Measurements from ENCODE around the gene SLC2A10. TPM values are rescaled to one million over a fixed set of nuclear protein-coding genes. Genes with fewer than 3 reads are reported as not detected.

The SLC2A10 gene
- total RNA-seq, 4 donors from 2014 or later, result 3.9 to 14.9 (median 10.0) TPM

- DNase-seq (ENCODE audit: low spot score in 2 of 2), result no peak
- intact Hi-C loops (cut with DNase I; ENCODE audit: low total_unique reads), result no loop called here
- H3K4me3 ChIP-seq (ENCODE audit: low read depth, poor library complexity, severe bottlenecking), result no peak overlapping the region
- WGBS, 2 donors, result 81 to 83% methylated on average over 4 of the region's 4 CpGs
- TF ChIP-seq POLR2A (IDR thresholded peaks at IDR 0.05) (no peak), CTCF (IDR thresholded peaks at IDR 0.05) (no peak)
These were observed 18.3 kb upstream of the SLC2A10 start for GRCh38 chr20:46691196-46691595.

DNA sequence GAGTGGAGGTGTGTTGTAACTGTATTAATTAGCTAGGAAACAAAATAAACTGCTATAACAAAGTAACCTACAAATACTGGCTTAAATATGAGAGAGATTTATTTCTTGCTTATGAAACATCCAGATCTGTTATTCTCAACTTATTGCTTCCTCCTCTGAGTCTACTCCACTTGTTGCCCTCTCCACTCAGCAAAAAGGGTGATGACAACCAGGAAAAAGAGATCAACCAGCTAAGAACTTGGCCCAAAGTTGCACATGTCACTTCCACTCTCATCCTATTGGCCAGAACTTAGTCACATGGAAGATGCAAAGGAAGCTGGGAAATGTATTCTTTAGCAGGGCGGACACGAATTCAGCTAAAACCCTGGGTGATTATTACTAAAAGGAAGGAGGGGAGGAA, 15.0 kb upstream of the SLC2A10 start:
- no peak overlapping the region for H3K4me3 ChIP-seq (ENCODE audit: low read depth, poor library complexity, severe bottlenecking)
- TF ChIP-seq POLR2A (IDR thresholded peaks at IDR 0.05) (no peak), CTCF (IDR thresholded peaks at IDR 0.05) (no peak)
- 54 to 57% methylated on average over 2 of the region's 2 CpGs for WGBS, 2 donors
- intact Hi-C loops (cut with DNase I; ENCODE audit: low total_unique reads), result no loop called here
- no peak for DNase-seq (ENCODE audit: low spot score in 2 of 2)

DNA sequence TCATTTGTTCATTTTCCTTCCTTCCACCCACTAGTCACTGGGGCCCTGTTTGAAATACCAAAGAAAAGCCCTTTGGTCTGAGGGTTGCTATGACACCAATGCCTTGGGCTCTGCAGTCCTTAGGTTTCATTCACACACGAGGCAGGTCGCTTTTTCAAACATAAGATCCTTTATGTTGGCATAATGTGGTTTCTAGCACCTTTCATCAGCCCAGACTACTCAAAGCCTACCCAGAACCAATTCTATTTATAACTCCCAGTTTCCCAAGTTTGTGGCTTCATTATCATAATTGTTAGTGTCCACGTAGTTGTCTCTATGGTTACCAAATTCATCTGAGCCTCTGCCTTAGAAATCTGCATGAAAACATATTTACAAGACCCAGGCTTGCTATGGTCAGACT, 13.6 kb upstream of the SLC2A10 start:
- intact Hi-C loops (cut with DNase I; ENCODE audit: low total_unique reads), result no loop called here
- WGBS, 2 donors, result 36 to 38% methylated on average over 3 of the region's 3 CpGs
- no peak for TF ChIP-seq CTCF (IDR thresholded peaks at IDR 0.05)
- no peak overlapping the region for H3K4me3 ChIP-seq (ENCODE audit: low read depth, poor library complexity, severe bottlenecking)
- DNase-seq (ENCODE audit: low spot score in 2 of 2), result no peak

GRCh38 chr20:46696791-46697279, 12.6 kb upstream of the SLC2A10 start:
- no peak overlapping the region for H3K4me3 ChIP-seq (ENCODE audit: low read depth, poor library complexity, severe bottlenecking)
- DNase-seq (ENCODE audit: low spot score in 2 of 2), result no peak
- intact Hi-C loops (cut with DNase I; ENCODE audit: low total_unique reads), result no loop called here
- 86 to 89% methylated on average over 3 of the region's 3 CpGs for WGBS, 2 donors
- TF ChIP-seq POLR2A (IDR thresholded peaks at IDR 0.05) (no peak), CTCF (IDR thresholded peaks at IDR 0.05) (no peak)

DNA sequence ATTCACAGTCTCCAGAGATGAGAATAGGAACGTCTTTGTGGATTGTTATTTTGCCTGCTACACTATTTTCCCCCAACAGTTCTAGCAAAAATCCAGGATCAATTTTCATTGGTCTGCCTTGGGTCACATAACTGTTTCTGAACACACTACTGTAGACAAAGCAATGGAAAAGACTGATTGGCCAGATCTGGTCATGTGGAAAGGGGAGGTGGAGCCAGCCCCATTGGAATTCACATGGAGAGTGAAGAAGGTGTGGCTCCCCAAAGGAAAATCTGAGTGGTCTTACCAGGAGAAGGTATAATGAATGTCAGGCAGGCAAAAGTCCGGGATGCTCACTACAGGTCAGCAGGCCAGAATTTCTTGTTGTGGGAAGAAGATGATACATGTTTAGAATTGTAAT, 10.7 kb upstream of the SLC2A10 start:
- TF ChIP-seq CTCF (IDR thresholded peaks at IDR 0.05) (no peak), POLR2A (IDR thresholded peaks at IDR 0.05) (no peak)
- intact Hi-C loops (cut with DNase I; ENCODE audit: low total_unique reads), result no loop called here
- no peak overlapping the region for H3K4me3 ChIP-seq (ENCODE audit: low read depth, poor library complexity, severe bottlenecking)
- peak in 1 of 2 donors; percentile 8 for DNase-seq (ENCODE audit: low spot score in 2 of 2)
- WGBS, 2 donors, result 87 to 90% methylated on average over 2 of the region's 2 CpGs

DNA sequence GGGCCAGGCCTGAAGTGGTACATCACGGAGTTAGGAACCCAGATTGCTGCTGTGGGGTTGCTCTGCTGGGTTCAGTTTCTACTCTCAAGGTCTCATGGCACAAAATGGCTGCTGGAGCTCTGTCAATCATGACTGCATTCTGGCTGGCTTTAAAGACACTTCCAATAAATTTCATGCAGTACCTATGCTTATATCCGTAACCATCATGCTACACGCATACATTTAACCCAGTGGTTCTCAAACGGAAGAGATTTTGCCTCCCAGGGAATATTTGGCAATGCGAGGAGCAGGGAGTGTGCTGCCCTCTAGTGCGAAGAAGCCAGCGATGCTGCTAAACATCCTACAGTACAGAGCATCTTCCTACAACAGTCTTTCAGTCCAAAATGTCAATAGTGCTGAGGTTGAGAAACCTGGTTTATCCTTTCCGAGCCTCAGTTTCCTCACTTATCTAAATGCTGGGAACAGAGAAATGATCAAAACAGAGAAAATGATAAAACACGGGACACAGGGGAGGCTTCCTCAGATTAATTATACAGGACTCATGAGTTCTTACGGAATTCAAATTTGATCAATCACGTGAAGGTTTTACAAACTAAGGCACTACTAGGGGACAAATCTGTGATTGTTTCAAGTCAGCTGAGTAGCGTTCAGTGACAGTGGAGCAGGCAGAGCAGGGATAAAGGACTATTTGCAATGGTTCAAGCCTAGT, 9.6 kb upstream of the SLC2A10 start:
- WGBS, 2 donors, result 51 to 54% methylated on average over 12 of the region's 12 CpGs
- DNase-seq (ENCODE audit: low spot score in 2 of 2), result peak in 1 of 2 donors; percentile 53
- TF ChIP-seq CTCF (IDR thresholded peaks at IDR 0.05) (no peak), POLR2A (IDR thresholded peaks at IDR 0.05) (no peak)
- H3K4me3 ChIP-seq (ENCODE audit: low read depth, poor library complexity, severe bottlenecking), result no peak overlapping the region
- intact Hi-C loops (cut with DNase I; ENCODE audit: low total_unique reads), result no loop called here

All from lower leg skin (tissue), 4 donors.